GM19023 (cell line): ENCODE results near the gene CSF1R.
A peak's percentile ranks its signal among the peaks of the same experiment; 100 is the strongest.

Source experiments
- ATAC-seq: cut with Tn5 transposase; IDR thresholded peaks from one replicate; pipeline ENCODE4 v1.9.1; 2021; ENCODE audit warnings: mild to moderate bottlenecking, moderate library complexity; ENCODE audit not compliant: unreplicated experiment

Gene CSF1R

DNA sequence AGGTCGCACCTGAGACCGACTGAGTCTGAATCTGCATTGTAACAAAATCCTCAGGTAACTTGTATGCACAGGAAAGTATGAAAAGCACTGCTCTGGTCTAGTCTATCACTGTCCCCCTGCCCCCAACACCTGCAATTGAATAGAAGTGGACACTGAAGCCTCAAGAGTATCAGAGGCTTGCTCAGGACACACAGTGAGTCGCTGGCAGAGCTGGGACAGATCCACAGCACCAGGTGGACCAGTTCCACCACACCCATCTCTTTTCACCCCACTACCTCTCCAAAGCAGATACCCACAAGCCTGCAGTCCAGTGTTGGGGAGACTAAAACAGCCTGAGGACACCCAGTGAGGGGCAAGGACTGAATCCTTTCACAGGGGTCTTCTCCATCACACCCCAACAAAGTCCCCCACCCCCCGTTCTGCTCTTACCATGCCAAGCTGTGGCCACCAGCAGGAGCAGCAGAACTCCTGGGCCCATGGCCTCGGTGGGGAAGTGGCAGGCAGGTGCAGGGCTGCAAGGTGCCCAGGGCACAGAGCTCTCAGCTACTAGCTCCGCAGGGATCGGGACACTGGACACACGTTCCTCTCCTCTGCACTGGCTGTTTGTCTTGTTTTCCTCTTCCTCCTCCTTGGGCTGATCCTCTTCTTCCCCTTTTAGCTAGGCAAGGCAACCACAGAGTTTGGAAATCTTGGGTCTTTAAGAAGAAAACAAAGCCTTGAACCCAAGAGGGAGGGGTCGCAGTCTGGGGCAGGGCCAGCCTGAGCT, at the start of gene CSF1R:
Gene CSF1R (minus strand): TSS at position 605 of the 766 bp plus-strand sequence. CDS start 127 bp downstream, at position 478.
- no peak for ATAC-seq

GRCh38 chr5:150135557-150136304, 49.4 kb upstream of the CSF1R start:
- ATAC-seq = no peak

- ATAC-seq = no peak
Observed at GRCh38 chr5:150134198-150134588, 47.8 kb upstream of the CSF1R start.

GRCh38 chr5:150133581-150134197, 47.3 kb upstream of the CSF1R start:
- ATAC-seq = no peak

DNA sequence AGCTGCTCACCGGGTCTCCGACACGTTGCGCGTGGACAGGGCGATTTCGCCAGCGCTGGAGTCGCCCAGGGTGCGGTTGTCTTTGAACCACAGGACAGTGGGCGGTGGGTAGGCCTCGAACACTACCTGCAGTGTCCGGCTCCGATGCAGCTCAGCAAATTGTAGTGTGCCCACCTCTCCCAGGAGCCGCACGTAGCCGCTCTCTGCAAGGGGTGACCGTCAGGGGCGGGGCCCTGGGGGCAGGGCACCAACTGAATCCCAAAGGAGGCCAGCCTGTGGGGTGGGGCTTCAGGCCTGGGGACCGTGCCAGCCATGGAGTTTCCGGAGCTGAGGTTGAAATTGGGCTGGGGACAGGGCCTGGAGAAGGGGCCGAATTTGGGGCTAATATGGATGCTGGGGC, 46.4 kb upstream of the CSF1R start:
- no peak for ATAC-seq

DNA sequence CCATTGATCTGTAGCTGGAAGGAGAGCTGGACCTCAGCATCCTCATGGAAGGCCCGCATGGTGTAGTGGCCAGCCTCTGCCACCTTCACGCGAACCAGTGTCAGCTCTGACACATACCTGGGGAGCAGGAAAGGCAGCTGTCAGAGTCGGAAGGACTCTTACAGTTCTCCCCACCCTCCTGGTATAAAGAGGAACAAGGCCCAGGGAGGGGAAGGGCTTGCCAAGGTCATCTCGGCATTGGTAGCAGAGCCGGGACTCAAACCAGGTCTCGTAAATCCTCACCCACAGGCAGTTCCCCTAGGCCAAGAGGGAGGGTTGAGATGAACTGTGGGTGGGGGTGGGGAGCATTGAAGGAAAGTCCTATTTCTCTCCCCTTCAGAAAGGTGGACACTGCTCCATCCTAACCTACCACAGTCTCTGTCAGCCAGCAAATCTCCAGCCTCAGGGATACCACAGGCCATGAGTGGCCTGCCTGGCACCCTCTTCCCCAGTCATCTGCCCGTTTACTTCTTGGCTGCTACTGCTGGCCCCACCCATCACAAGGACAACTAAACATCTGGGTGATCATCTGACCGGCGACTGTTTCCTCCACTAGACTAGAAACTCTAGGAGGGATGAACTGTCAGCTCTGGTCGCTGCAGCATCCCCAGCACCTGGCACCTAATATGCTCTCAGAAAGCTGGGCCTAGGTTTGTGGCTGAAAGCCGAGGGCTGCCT, 45.8 kb upstream of the CSF1R start:
- ATAC-seq = no peak

DNA sequence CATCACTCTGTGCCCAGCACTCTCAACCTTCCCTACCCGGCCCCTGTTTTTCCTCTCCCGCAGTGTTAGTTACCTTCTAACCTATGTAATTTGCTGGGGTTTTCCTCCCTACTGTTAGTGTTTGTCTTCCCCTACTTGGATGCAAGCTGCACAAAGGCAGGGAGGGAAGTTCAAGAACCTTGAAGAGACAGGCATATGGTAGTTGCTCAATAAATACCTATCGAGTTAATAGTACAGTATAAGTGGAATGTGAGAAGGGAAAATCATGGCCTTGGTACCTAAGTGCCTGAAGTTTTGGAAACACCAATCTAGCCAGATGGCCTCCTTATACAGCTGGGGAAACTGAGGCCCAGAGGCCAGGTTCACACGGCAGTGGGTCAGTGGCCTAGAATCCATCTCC, 45.1 kb upstream of the CSF1R start:
- ATAC-seq = no peak

- ATAC-seq = no peak
Observed at GRCh38 chr5:150130493-150130922, 44.2 kb upstream of the CSF1R start.

DNA sequence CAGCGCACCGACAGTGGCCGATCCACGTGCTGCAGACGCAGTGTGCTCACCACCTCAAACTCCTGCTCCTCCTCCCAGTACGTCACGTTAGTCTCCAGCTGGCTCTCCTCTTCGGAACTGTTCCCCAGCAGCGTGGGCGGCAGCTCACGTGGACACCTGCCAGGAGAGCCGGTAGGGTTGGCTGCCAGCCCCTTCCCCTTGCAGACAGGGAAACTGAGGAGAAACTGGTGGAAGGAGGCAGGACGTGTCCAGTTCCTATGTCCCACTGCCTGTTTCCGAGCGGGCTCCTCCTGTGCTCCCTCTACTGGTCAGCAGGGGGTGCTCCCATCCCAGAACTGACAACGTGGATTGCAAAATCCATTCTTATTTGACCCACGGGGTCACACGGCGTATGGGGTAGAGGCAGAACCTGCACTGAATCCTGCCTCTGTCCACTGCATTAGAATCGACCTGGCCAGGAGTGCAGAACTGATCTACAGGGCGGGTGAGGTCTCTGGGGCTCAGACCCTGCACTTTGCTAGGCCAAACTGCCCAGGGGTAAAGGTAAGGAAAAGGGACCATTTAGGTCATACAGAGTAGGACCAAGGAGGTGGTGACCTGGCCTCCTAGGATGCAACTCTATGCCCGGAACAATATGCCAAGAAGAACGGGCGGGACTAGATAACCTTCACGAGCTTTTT, 43.6 kb upstream of the CSF1R start:
- ATAC-seq = no peak

DNA sequence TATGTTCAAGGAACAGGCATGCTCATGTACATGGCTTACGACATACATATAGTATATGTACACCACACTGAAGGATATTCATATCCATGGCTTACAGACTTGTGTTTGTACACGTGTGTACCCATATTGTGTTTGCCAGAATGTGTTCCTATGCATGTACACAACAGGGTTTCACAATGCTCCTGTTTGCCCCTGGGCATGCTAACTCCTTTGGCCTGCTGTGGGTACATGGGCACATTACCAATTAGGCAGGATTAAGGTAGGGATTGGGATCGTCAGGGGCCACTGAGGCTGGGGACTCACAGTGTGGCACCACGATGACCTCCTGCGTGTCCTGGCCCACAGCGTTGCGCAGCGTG, 43.1 kb upstream of the CSF1R start:
- ATAC-seq = no peak

GRCh38 chr5:150126921-150127265, 40.5 kb upstream of the CSF1R start:
- ATAC-seq = no peak

DNA sequence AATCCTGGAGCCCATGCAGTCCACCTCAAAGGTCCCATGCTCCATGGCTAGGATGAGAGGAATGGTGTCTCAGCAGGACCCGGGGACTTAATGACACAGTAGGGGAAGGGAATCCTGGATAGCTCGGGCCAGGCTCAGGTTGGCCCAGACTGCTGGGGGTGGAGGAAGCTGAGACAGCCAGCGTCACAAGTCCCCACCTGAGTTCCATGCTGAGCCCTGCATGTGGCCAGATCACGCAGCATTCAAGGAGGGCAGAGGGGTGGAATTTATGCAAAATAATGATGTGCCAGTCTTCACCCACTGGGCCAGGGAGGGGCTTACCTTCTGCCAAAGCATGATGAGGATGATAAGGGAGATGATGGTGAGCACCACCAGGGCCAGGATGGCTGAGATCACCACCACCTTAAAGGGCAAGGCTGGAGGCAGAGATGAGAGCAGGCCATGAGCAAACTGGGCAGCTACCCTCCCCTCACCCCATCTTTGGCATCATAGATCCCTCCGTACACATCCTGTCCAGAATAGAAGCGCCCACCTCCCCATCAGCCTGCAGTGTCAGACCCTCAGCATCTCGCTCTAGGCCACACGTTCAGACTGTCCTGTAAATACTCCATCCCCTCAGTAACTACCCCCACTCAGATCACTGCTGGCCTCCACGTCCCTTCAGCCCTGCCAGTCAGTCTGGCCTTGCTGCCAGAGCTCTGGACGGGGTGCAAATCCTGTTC, 40.0 kb upstream of the CSF1R start:
- ATAC-seq = no peak

DNA sequence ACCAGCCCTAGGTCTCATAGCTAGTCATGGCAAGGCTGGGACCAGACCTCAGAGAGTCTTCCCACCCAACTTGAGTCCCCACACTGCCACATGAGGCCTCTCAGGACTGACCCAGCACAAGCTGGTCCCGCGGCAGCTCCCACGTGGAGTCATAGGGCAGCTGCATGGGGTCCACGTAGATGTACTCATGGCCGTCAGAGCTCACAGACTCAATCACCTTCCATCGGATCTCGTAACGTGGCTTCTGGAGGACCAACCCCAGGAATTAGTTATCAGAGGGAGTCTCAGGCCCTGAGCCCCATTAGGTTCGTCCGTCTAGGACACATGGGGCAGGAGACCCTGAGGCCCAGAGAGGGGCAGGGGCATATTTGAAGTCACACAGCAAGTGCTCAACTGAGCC, 39.0 kb upstream of the CSF1R start:
- ATAC-seq = no peak

GRCh38 chr5:150124596-150124995, 38.2 kb upstream of the CSF1R start:
- ATAC-seq = no peak

- no peak for ATAC-seq
Observed at GRCh38 chr5:150124111-150124557, 37.8 kb upstream of the CSF1R start.

DNA sequence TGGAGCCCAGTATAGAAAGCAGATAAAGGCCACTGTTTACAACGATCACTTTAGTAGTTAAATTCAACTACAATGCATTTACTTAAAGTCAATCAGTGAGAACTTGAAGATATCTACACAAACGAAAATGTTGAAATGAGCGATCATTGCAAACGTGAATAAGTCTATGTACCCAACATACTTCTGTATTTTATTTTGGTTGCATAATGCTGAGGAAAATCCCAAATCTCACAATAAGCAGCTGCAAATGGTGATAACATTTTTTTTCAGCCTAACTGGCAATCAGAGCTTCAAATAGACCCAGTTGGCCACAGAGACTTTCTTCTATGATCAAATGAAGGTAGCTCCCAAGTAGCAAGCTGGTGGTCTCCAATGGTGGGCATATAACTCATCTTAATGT, 37.2 kb upstream of the CSF1R start:
- no peak for ATAC-seq

DNA sequence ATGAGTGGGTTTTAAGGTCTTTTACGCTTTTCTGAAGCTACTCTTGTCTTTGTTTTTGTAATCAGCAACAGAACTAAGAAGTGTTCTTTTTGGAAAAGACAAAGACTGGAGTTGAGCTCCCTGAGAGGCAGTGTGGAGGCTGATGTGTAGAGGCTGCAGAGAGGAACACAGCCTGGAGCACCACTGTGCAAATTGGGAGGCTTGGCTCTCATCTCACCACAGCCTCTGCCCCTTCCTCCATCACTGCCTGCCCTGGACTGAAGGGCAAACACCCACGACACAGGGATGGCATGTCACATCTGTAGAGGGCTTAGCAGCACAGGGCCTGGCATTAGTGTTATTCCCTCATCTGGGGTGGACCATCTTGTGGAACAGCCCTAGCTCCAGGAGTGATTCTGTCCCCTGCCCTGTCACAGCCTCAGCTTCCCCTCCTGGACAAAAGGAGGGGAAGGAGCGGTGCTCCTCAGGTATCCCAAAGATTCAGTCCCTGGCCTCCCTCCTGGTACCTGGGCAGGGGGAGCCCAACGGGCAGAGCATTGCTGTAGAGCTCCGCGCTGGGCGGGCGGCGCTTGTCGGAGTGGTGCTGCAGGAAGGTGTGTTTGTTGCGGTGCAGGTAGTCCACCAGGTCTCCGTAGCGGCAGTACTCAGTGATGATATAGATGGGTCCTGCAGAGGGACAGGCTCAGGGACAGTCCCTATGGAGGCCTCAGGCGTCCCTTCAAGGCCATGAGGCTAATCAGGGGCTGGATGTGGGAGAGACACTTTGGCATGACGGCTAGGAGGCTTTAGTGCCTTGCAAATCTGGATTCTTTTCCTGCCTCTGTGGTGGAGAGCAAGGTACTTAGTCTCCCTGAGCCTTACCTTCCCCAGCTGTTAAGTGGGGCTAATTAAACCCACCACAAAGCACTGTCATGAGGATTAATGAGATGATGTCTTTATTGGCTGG, 36.5 kb upstream of the CSF1R start:
- ATAC-seq = no peak

- ATAC-seq = peak; percentile 83
Observed at GRCh38 chr5:150122158-150122510, 35.8 kb upstream of the CSF1R start.
